Natural killer cell (primary cell): ENCODE measurements around the gene KCNJ6. TPM values are rescaled to one million over a fixed set of nuclear protein-coding genes. Genes with fewer than 3 reads are reported as not detected.

Experiments
- ATAC-seq, 3 donors: fragments of 150-1000 bp in 2 of 3; fragments of 200-7000 bp in 1 of 3; cut with Tn5 transposase; 1 replicate in 1 of 3; 2 replicates in 2 of 3; pipeline ENCODE4 v1.10.0; 2021; ENCODE audit warnings: mild to moderate bottlenecking in 2 of 3, moderate library complexity in 2 of 3
- DNase-seq, 2 donors: peaks; one replicate each; pipeline versions ENCODE4 v3.0.0 to v3.0.0-alpha.2; 2013 to 2021; ENCODE audit warnings: mixed read lengths in 1 of 2
- H3K27ac ChIP-seq: one replicate; pipeline ENCODE4 v1.5.1; 2013; ENCODE audit warnings: mild to moderate bottlenecking, low read length
- H3K27me3 ChIP-seq: one replicate; pipeline ENCODE4 v1.6.1; 2013; ENCODE audit warnings: low read length; ENCODE audit not compliant: control insufficient read depth, insufficient read depth
- H3K36me3 ChIP-seq: one replicate; pipeline ENCODE4 v1.6.1; 2013; ENCODE audit warnings: low read length; ENCODE audit not compliant: control insufficient read depth, insufficient read depth
- H3K4me1 ChIP-seq: one replicate; pipeline ENCODE4 v1.6.1; 2013; ENCODE audit warnings: low read length; ENCODE audit not compliant: control insufficient read depth, insufficient read depth
- H3K4me3 ChIP-seq: one replicate; pipeline ENCODE4 v1.5.1; 2013; ENCODE audit warnings: low read length
- H3K9me3 ChIP-seq: one replicate; pipeline ENCODE4 v1.6.1; 2013; ENCODE audit warnings: low read length; ENCODE audit not compliant: control insufficient read depth, insufficient read depth
- H3K27ac Mint-ChIP-seq, 2 donors: one replicate each; pipeline ENCODE4 v1.8.0; 2022; ENCODE audit warnings: mild to moderate bottlenecking in 2 of 2, mixed read lengths in 2 of 2, moderate library complexity in 1 of 2
- H3K27me3 Mint-ChIP-seq, 2 donors: one replicate each; pipeline ENCODE4 v1.8.0; 2022; ENCODE audit warnings: low read depth in 2 of 2, mixed read lengths in 2 of 2
- H3K36me3 Mint-ChIP-seq: one replicate; pipeline ENCODE4 v1.8.0; 2022; ENCODE audit warnings: mixed read lengths
- H3K4me1 Mint-ChIP-seq, 2 donors: one replicate each; pipeline ENCODE4 v1.8.0; 2022; ENCODE audit warnings: mixed read lengths in 2 of 2
- H3K4me3 Mint-ChIP-seq: one replicate; pipeline ENCODE4 v1.8.0; 2022; ENCODE audit warnings: mild to moderate bottlenecking, moderate library complexity, mixed read lengths
- H3K9me3 Mint-ChIP-seq, 2 donors: one replicate each; pipeline ENCODE4 v1.8.0; 2022; ENCODE audit warnings: mixed read lengths in 2 of 2
- WGBS: methylation state at CpG from one replicate; pipeline ENCODE4 v1.1.7; 2013; ENCODE audit warnings: missing lambda C conversion rate; ENCODE audit not compliant: insufficient coverage; 5-methylcytosine and 5-hydroxymethylcytosine counted together
- intact Hi-C: fragments of 100-400 bp; cut with micrococcal nuclease; formaldehyde crosslinking; loops from one replicate; pipeline ENCODE4 v1.14.2; 2022
- total RNA-seq, 4 donors: library from RNA; stranded (reverse); fragments of 120-200 nt in 1 of 4; gene quantifications; one replicate each; pipeline versions ENCODE4 v1.2.3 to v1.2.4, GENCODE V29; 2013 to 2022
- TF ChIP-seq, protein P1 (sequence below): fragments of 200-600 bp; IDR thresholded peaks from one replicate; pipeline ENCODE4 v1.8.0; 2022; ENCODE audit warnings: antibody characterized with exemption

The KCNJ6 gene
- total RNA-seq, 3 donors from 2014 or later (not counting 1 experiment from before 2014, with no cell fraction given), result not detected

DNA sequence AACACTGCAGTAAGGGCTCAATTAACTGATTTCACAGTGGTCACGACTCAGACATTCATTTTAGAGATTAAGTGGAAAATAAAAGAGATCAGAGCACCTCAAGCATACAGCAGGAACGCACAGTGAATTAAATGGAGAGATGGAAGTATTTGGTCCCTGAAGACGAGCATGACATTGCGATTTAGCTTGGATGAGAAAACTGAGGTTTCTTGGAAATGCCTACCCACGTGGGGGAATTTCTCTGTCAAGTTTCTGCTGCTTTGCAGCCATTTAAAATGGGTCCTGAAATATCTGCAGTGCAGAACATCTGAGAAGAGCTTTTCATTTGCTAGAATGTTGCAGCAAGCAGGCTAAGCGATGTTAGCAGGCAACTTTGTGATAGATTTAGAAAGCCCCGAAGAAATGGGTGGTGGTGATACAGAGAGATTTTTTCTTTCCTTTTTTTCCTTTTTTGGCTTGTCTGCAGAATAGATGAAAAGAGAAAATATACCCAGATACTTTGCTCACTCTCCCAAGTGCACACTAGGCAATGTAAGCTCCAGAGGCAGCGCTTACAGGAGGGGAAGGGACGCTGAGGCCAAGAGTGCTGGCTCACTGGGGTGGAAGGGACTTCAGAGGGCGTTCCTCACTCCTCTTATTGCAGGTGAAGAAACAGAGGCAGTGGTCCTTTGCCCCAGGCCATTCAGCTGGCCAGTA, 258.0 kb downstream of the KCNJ6 start:
- intact Hi-C loops, result no loop called here
- H3K27me3 Mint-ChIP-seq, result peaks cover 0 to 9% of the 10 kb centered on the region in 2 donors
- 69% methylated on average over 10 of the region's 10 CpGs for WGBS

DNA sequence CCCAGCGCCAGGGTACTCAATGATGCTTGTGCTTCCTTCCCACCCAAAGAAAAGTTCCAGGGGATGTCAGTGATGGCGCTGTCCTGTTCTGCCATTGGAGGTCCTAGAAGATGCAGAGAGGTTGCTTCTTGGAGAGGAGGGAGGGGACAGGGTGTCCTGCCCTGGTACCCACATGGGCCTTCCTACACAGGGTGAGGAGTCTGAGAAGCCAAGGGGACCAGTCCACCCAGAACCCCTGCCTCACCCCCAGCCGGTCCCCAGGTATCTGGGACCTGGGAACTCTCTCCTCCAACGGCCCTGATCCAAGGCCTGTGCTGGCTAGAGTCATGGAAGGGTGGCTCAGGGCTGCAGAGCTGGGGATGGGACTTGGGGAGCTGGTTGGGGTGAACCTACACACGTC, 259.4 kb downstream of the KCNJ6 start:
- Mint-ChIP-seq H3K27me3 (peaks cover 0 to 9% of the 10 kb centered on the region in 2 donors), H3K4me3 (no peak overlapping the region), H3K9me3 (no peaks in the 10 kb centered on the region), H3K4me1 (no peaks in the 10 kb centered on the region), H3K27ac (no peak overlapping the region), H3K36me3 (no peaks in the 10 kb centered on the region)
- peaks cover 3% of the 10 kb centered on the region for H3K27me3 ChIP-seq
- DNase-seq (no peak), ATAC-seq (no peak)
- intact Hi-C loops, result no loop called here
- H3K4me3 ChIP-seq, result no peak overlapping the region
- 79% methylated on average over 5 of the region's 5 CpGs for WGBS
- no peak overlapping the region for H3K27ac ChIP-seq
- TF ChIP-seq, protein P1, sequence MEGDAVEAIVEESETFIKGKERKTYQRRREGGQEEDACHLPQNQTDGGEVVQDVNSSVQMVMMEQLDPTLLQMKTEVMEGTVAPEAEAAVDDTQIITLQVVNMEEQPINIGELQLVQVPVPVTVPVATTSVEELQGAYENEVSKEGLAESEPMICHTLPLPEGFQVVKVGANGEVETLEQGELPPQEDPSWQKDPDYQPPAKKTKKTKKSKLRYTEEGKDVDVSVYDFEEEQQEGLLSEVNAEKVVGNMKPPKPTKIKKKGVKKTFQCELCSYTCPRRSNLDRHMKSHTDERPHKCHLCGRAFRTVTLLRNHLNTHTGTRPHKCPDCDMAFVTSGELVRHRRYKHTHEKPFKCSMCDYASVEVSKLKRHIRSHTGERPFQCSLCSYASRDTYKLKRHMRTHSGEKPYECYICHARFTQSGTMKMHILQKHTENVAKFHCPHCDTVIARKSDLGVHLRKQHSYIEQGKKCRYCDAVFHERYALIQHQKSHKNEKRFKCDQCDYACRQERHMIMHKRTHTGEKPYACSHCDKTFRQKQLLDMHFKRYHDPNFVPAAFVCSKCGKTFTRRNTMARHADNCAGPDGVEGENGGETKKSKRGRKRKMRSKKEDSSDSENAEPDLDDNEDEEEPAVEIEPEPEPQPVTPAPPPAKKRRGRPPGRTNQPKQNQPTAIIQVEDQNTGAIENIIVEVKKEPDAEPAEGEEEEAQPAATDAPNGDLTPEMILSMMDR, result no peak
- no peaks in the 10 kb centered on the region for H3K9me3 ChIP-seq
- no peaks in the 10 kb centered on the region for H3K4me1 ChIP-seq
- no peaks in the 10 kb centered on the region for H3K36me3 ChIP-seq

More for the DNA sequence above, 258.0 kb downstream of the KCNJ6 start:
- no peak overlapping the region for H3K4me3 ChIP-seq
- H3K27me3 ChIP-seq, result no peaks in the 10 kb centered on the region
- no peak for ATAC-seq
- Mint-ChIP-seq H3K4me3 (no peak overlapping the region), H3K4me1 (no peaks in the 10 kb centered on the region), H3K36me3 (no peaks in the 10 kb centered on the region), H3K9me3 (no peaks in the 10 kb centered on the region), H3K27ac (no peak overlapping the region)
- H3K4me1 ChIP-seq, result no peaks in the 10 kb centered on the region
- H3K9me3 ChIP-seq, result no peaks in the 10 kb centered on the region
- H3K36me3 ChIP-seq, result no peaks in the 10 kb centered on the region
- TF ChIP-seq, protein P1, result no peak
- H3K27ac ChIP-seq, result no peak overlapping the region
- no peak for DNase-seq

DNA sequence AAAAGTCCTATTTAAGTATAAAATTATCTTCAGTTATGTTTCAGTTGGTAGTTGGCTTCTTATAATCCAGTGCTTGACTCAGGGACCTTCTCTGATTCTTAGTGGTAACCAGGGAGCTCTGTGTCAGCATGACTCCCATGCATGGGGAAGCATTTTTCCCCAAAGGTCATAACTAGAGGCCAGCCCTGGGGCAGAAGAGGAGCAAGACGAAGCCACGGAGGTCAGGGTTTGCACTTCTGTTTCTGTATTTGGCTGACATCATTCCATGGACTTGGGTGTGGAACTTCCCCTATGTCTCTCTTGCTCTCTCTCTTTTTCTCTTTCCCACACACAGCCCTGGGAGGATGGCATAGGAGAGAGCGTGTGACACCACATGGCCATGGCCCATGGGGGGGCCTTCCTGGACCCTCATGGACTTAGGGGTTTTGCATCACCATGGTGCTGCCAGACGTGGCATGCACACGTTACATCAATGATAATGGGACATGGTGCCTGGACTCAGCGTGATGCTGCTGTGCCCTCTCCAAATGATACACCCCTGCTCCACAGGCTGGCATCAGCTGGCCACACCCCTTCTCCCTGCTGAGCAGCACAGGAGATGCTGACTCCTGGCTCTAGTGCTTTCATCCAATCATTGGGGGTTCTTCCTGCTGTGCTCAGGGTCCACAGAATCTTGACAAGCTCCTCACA, 260.5 kb downstream of the KCNJ6 start:
- Mint-ChIP-seq H3K4me1 (no peaks in the 10 kb centered on the region), H3K36me3 (no peaks in the 10 kb centered on the region), H3K4me3 (no peak overlapping the region), H3K27ac (no peak overlapping the region), H3K9me3 (no peaks in the 10 kb centered on the region), H3K27me3 (peaks cover 0 to 9% of the 10 kb centered on the region in 2 donors)
- TF ChIP-seq, protein P1, result no peak
- Histone ChIP-seq H3K9me3 (no peaks in the 10 kb centered on the region), H3K27me3 (peaks cover 3% of the 10 kb centered on the region), H3K36me3 (no peaks in the 10 kb centered on the region), H3K4me1 (no peaks in the 10 kb centered on the region), H3K4me3 (no peak overlapping the region), H3K27ac (no peak overlapping the region)
- no peak for ATAC-seq
- no peak for DNase-seq
- intact Hi-C loops, result no loop called here
- 87% methylated on average over 6 of the region's 6 CpGs for WGBS
